Measurements from ENCODE around the gene GADD45B.

Gene GADD45B

DNA sequence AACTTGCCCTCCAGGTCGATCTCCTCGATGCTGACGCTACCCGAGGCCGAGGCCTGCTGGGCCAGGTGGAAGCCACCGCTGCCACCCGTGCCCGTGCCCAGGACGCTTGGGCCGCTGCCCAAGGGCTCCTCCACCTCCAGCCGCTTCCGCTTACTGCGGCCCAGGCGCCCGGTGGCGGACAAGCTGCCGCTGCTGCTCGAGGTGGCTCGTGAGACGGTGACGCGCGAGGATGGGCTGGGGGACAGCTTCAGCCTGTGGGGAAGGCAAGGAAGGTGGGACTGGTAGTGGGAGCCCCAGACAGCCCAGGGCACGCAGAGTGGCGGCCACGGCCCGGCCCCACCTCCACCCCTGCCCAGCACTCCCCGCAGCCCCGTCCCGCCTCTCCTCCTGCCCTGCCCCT is 42.1 kb upstream of the GADD45B start:
- no peak for TF ChIP-seq POLR2AphosphoS5 (IDR thresholded peaks at IDR 0.05; ENCODE audit: low read depth, low read length)
- TF ChIP-seq TAF1 (IDR thresholded peaks at IDR 0.05; ENCODE audit: borderline replicate concordance, insufficient read depth, low read length): no peak
- no peak for TF ChIP-seq SIN3A (IDR thresholded peaks at IDR 0.05; ENCODE audit: borderline replicate concordance, insufficient read depth, low read length)
- no peak for TF ChIP-seq FOXP2 (optimal IDR thresholded peaks at IDR 0.05; ENCODE audit: borderline replicate concordance, extremely low read depth, extremely low read length, insufficient read depth)
- TF ChIP-seq, protein P1, sequence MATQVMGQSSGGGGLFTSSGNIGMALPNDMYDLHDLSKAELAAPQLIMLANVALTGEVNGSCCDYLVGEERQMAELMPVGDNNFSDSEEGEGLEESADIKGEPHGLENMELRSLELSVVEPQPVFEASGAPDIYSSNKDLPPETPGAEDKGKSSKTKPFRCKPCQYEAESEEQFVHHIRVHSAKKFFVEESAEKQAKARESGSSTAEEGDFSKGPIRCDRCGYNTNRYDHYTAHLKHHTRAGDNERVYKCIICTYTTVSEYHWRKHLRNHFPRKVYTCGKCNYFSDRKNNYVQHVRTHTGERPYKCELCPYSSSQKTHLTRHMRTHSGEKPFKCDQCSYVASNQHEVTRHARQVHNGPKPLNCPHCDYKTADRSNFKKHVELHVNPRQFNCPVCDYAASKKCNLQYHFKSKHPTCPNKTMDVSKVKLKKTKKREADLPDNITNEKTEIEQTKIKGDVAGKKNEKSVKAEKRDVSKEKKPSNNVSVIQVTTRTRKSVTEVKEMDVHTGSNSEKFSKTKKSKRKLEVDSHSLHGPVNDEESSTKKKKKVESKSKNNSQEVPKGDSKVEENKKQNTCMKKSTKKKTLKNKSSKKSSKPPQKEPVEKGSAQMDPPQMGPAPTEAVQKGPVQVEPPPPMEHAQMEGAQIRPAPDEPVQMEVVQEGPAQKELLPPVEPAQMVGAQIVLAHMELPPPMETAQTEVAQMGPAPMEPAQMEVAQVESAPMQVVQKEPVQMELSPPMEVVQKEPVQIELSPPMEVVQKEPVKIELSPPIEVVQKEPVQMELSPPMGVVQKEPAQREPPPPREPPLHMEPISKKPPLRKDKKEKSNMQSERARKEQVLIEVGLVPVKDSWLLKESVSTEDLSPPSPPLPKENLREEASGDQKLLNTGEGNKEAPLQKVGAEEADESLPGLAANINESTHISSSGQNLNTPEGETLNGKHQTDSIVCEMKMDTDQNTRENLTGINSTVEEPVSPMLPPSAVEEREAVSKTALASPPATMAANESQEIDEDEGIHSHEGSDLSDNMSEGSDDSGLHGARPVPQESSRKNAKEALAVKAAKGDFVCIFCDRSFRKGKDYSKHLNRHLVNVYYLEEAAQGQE (IDR thresholded peaks at IDR 0.05; ENCODE audit: insufficient read depth in 1 of 2, low read depth in 2 of 2, low read length in 2 of 2): no peak

DNA sequence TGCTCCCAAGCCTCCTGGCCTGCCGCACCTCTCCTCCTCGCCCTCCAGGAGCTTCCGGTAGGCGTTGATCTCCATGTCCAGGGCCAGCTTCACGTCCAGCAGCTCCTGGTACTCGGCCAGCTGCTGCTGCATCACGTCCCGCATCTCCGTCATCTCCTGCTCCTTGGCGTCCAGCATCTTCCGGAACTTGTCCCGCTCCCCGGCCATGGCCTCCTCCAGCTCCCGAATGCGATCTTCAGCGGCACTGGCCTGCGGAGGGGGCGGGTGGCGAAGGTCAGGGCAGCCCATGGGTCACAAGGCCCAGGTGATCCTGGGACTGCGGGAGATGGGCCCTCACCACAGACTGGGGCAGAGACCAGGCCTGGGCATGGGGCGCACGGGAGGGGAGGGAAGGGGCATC is 41.7 kb upstream of the GADD45B start:
- no peak for TF ChIP-seq SIN3A (IDR thresholded peaks at IDR 0.05; ENCODE audit: borderline replicate concordance, insufficient read depth, low read length)
- TF ChIP-seq, protein P1 (IDR thresholded peaks at IDR 0.05; ENCODE audit: insufficient read depth in 1 of 2, low read depth in 2 of 2, low read length in 2 of 2): no peak
- no peak for TF ChIP-seq FOXP2 (optimal IDR thresholded peaks at IDR 0.05; ENCODE audit: borderline replicate concordance, extremely low read depth, extremely low read length, insufficient read depth)
- TF ChIP-seq TAF1 (IDR thresholded peaks at IDR 0.05; ENCODE audit: borderline replicate concordance, insufficient read depth, low read length): no peak
- TF ChIP-seq POLR2AphosphoS5 (IDR thresholded peaks at IDR 0.05; ENCODE audit: low read depth, low read length): no peak

DNA sequence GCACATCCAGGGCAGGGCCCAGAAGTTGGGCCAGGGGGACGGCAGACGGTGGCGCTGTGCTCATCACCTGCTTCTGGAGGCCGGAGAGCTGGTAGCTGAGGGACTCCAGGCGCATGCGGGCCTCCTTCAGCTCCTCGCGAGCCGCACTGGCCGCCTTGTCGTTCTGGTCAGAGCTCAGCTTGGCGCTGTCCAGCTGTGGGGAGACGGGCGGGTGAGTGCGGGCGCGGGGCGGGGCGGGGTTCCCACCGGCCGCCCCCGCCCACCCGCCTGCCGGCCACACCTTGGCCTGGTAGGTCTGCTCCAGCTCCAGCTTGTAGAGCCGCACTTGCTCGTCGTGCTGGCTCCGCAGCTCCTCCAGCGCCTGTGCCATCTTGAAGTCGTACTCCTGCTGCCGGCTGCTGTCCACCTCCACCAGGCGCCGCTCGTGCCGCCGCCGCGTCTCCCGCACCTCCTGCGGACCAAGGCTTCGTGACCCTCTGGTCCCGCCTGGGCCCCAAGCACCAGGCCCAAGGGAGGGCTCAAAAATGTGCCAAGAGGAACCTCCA is 41.1 kb upstream of the GADD45B start:
- TF ChIP-seq FOXP2 (optimal IDR thresholded peaks at IDR 0.05; ENCODE audit: borderline replicate concordance, extremely low read depth, extremely low read length, insufficient read depth) (no peak), TAF1 (IDR thresholded peaks at IDR 0.05; ENCODE audit: borderline replicate concordance, insufficient read depth, low read length) (no peak), POLR2AphosphoS5 (IDR thresholded peaks at IDR 0.05; ENCODE audit: low read depth, low read length) (no peak), SIN3A (IDR thresholded peaks at IDR 0.05; ENCODE audit: borderline replicate concordance, insufficient read depth, low read length) (no peak)
- TF ChIP-seq, protein P1 (IDR thresholded peaks at IDR 0.05; ENCODE audit: insufficient read depth in 1 of 2, low read depth in 2 of 2, low read length in 2 of 2): no peak

DNA sequence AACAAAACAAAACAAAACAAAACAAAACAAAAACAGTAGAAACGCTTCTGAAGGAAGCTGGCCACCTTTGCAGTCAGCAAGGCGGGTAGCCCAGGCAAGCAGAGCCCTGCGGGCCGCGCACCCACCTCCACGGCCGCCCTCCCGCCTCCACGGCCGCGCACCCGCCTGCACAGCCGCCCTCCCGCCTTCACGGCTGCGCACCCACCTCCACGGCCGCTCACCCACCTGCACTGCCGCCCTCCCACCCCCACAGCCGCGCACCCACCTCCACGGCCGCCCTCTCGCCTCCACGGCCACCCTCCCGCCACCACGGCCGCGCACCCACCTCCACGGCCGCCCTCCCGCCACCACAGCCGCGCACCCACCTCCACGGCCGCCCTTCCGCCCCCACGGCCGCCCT is 39.5 kb upstream of the GADD45B start:
- TF ChIP-seq FOXP2 (optimal IDR thresholded peaks at IDR 0.05; ENCODE audit: borderline replicate concordance, extremely low read depth, extremely low read length, insufficient read depth): no peak
- no peak for TF ChIP-seq POLR2AphosphoS5 (IDR thresholded peaks at IDR 0.05; ENCODE audit: low read depth, low read length)
- no peak for TF ChIP-seq SIN3A (IDR thresholded peaks at IDR 0.05; ENCODE audit: borderline replicate concordance, insufficient read depth, low read length)
- TF ChIP-seq TAF1 (IDR thresholded peaks at IDR 0.05; ENCODE audit: borderline replicate concordance, insufficient read depth, low read length): no peak
- TF ChIP-seq, protein P1 (IDR thresholded peaks at IDR 0.05; ENCODE audit: insufficient read depth in 1 of 2, low read depth in 2 of 2, low read length in 2 of 2): no peak

DNA sequence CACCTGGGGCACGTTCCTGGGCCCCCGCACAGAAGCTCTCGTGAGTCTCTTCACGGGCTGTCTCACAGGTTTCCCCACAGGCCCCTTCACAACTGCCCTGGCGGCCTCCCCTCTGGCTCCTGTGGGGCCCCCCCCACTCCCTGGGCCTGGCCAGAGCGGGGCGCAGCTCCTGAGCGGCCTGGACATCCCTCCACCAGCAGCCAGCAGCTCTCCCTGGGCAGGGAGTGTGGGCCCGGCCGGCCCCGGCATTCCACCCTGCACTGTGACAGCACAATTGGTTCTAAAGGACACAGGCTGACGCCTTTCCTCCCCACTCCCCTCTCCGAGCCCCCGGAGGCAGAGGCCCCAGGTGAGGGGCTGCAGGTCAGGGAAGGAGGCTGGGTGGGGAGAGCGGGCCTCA is 39.0 kb upstream of the GADD45B start:
- TF ChIP-seq FOXP2 (optimal IDR thresholded peaks at IDR 0.05; ENCODE audit: borderline replicate concordance, extremely low read depth, extremely low read length, insufficient read depth) (no peak), POLR2AphosphoS5 (IDR thresholded peaks at IDR 0.05; ENCODE audit: low read depth, low read length) (no peak), TAF1 (IDR thresholded peaks at IDR 0.05; ENCODE audit: borderline replicate concordance, insufficient read depth, low read length) (no peak), SIN3A (IDR thresholded peaks at IDR 0.05; ENCODE audit: borderline replicate concordance, insufficient read depth, low read length) (no peak)
- TF ChIP-seq, protein P1 (IDR thresholded peaks at IDR 0.05; ENCODE audit: insufficient read depth in 1 of 2, low read depth in 2 of 2, low read length in 2 of 2): no peak

All from PFSK-1 (cell line).